ENCODE results near the gene DCTPP1.
"Not testable (repeated sequence)": the region's sequence is repeated elsewhere in the genome, so short reads cannot be mapped to it uniquely, and the experiment has no call there.

The DCTPP1 gene

DNA sequence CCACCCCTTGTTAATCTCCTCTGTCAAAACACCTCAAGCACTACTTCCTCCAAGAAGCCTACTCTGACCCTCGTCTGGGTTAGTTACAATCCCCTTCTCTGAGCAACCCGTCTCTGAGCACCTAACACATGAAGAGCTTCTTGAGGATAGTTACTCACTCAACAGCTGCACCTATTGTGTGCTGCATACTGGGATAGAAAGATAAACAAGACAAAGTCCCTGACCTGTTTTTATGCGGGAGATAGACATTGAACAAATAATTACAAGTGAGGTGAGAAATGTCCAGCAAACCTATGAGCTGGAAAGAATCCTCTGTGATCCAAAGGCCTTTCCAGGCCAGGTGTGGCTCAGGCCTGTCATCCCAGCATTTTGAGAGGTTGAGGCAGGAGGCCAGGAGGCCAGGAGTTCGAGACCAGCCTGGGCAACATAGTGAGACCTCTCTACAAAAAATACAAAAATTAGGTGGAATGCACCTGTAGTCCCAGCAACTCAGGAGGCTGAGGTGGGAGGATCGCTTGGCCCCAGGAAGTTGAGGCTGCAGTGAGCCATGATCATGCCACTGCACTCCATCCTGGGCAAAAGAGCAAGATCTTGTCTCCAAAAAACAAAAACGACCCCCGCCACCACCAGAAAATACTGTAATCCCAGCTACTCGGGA, 27.9 kb downstream of the DCTPP1 start:
- no peak for DNase-seq (ENCODE audit: low read depth)

DNA sequence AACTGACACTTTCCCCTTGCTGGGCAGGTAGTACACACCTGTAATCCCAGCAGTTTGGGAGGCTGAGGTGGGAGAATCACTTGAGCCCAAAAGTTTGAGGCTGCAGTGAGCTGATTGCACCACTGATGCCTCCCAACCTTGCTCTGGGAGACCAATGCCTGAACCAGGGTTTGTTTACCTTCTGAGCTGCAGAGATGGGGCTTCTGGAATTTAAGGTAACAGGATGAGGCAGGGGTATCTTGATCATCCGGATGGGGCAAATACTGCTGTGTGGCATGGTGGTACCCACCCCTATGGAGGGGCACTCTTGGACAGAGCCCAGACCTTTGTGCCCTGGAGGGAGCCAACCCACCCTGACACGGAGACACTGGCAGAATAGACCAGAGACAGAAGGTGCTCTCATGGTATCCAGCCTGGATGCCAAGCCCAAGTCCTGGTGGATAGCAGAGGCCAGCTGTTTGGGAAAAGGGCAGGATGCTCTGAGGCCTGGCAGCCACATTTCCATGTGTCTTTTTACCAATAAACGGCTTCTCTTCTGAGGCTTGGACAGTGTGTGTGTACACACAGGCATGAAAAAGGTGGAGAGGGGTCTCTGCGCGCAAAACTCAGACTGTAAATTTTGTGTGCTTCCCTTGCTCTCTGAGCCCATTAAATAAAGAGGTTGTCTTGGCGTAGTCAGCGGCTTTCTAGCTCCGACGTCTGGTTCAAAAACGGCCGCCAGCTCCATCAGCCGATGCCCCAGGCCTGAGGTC, 30.2 kb downstream of the DCTPP1 start:
- TF ChIP-seq, protein P1, sequence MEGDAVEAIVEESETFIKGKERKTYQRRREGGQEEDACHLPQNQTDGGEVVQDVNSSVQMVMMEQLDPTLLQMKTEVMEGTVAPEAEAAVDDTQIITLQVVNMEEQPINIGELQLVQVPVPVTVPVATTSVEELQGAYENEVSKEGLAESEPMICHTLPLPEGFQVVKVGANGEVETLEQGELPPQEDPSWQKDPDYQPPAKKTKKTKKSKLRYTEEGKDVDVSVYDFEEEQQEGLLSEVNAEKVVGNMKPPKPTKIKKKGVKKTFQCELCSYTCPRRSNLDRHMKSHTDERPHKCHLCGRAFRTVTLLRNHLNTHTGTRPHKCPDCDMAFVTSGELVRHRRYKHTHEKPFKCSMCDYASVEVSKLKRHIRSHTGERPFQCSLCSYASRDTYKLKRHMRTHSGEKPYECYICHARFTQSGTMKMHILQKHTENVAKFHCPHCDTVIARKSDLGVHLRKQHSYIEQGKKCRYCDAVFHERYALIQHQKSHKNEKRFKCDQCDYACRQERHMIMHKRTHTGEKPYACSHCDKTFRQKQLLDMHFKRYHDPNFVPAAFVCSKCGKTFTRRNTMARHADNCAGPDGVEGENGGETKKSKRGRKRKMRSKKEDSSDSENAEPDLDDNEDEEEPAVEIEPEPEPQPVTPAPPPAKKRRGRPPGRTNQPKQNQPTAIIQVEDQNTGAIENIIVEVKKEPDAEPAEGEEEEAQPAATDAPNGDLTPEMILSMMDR (conservative IDR thresholded peaks at IDR 0.05; ENCODE audit: control insufficient read depth, insufficient read depth, low read depth, low read length): no peak
- no peak for DNase-seq (ENCODE audit: low read depth)
- peak overlapping the region; percentile 69 for H3K4me3 ChIP-seq (ENCODE audit: control insufficient read depth, low read depth, low read length)

More for the DNA sequence above, 27.9 kb downstream of the DCTPP1 start:
- no peak overlapping the region for H3K4me3 ChIP-seq (ENCODE audit: control insufficient read depth, low read depth, low read length)
- TF ChIP-seq, protein P1 (conservative IDR thresholded peaks at IDR 0.05; ENCODE audit: control insufficient read depth, insufficient read depth, low read depth, low read length): no peak

DNA sequence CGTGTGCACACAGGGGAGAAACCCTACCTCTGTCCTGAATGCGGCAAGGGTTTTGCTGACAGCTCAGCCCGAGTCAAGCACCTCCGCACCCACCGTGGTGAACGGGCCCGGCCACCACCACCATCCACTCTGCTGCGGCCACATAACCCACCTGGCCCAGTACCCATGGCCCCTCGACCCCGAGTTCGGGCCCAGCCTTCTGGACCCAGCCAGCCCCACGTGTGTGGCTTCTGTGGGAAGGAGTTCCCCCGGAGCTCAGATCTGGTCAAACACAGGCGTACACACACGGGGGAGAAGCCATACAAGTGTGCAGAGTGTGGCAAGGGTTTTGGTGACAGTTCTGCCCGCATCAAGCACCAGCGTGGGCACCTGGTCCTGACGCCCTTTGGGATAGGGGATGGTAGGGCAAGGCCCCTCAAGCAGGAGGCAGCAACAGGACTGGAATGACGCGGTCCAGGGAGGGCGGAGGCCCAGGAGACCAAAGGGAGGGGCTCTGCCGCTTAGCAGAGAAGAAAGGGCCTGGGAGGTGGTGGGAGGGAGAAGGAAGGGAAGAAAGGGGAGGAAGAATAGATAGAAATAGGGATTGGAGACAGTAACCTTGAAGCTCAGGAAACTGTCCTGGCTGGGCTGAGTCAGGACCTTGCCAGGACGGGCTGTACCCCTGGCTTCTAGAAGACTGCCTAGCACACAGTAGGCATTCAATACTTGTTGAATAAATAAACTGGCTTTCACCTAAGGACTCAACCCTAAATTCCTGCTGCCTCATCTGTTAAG, 31.0 kb downstream of the DCTPP1 start:
- no peak overlapping the region for H3K4me3 ChIP-seq (ENCODE audit: control insufficient read depth, low read depth, low read length)
- DNase-seq (ENCODE audit: low read depth): no peak
- TF ChIP-seq, protein P1 (conservative IDR thresholded peaks at IDR 0.05; ENCODE audit: control insufficient read depth, insufficient read depth, low read depth, low read length): no peak

DNA sequence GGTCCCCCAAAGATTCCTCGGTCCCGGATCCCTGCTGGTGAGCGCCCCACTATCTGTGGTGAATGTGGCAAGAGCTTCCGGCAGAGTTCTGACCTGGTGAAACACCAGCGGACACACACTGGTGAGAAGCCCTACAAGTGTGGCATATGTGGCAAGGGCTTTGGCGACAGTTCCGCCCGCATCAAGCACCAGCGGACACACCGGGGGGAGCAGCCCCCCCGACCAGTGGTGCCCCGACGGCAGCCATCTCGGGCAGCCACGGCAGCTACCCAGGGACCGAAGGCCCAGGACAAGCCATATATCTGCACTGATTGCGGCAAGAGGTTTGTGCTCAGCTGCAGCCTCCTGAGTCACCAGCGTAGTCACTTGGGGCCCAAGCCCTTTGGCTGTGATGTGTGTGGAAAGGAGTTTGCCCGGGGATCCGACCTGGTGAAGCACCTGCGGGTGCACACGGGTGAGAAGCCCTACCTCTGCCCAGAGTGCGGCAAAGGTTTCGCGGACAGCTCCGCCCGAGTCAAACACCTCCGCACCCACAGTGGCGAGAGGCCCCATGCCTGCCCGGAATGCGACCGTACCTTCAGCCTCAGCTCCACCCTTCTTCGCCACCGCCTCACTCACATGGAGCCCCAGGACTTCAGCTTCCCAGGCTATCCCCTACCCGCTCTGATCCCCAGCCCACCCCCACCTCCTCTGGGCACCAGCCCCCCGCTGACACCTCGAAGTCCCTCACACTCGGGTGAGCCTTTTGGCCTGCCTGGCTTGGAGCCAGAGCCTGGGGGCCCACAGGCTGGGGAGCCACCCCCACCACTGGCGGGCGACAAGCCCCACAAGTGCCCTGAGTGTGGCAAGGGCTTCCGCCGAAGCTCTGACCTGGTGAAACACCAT, 31.8 kb downstream of the DCTPP1 start:
- TF ChIP-seq, protein P1 (conservative IDR thresholded peaks at IDR 0.05; ENCODE audit: control insufficient read depth, insufficient read depth, low read depth, low read length): no peak
- no peak overlapping the region for H3K4me3 ChIP-seq (ENCODE audit: control insufficient read depth, low read depth, low read length)
- DNase-seq (ENCODE audit: low read depth): no peak

DNA sequence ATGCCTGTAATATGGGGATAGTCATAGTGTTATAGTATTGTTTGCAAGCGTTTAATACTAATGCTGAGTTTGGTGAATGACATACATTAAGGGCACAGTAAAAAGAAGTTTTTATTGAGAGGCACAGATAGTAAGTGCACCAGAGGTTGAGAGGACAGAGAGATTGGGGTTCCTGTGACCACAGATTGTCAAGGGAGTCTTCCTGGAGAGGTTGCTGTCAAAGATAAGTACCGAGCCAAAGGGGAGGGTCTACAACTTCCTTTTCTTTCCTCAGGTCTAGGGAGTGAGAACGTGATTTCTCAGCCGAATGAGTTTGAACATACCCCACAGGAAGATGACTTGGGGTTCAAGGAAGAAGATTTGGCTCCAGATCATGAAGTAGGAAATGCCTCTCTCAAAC, 32.8 kb downstream of the DCTPP1 start:
- TF ChIP-seq, protein P1 (conservative IDR thresholded peaks at IDR 0.05; ENCODE audit: control insufficient read depth, insufficient read depth, low read depth, low read length): no peak
- no peak for DNase-seq (ENCODE audit: low read depth)
- no peak overlapping the region for H3K4me3 ChIP-seq (ENCODE audit: control insufficient read depth, low read depth, low read length)

DNA sequence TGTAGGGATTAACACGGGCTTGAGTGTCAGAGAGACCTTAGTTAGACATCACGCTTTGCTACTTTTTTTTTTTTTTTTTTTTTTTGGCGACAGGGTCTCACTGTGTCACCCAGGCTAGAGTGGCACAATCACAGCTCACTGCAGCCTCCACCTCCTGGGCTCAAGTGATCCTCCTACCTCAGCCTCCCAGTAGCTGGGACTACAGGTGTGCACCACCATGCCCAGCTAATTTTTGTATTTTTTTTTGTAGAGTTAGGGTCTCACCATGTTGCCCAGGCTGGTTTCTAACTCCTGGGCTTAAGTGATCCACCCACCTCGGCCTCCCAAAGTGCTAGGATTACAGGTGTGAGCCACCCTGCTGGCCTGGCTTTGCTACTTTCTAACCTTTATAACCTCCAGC, 33.2 kb downstream of the DCTPP1 start:
- H3K4me3 ChIP-seq (ENCODE audit: control insufficient read depth, low read depth, low read length); DNase-seq (ENCODE audit: low read depth): not testable (repeated sequence)
